Measurements from ENCODE around the gene MESP2. TPM values are rescaled to one million over a fixed set of nuclear protein-coding genes. Genes with fewer than 3 reads are reported as not detected.

Gene MESP2
- total RNA-seq, 1 experiment from 2014 or later: 0.26 TPM

GRCh38 chr15:89813381-89814111, 37.4 kb downstream of the MESP2 start:
- intact Hi-C loops (cut with micrococcal nuclease; ENCODE audit: unreplicated experiment): no loop called here
- Histone ChIP-seq H3K9me3 (ENCODE audit: low read depth, low read length, poor library complexity, severe bottlenecking) (no peaks in the 10 kb centered on the region), H3K36me3 (ENCODE audit: insufficient read depth, low read length, poor library complexity, severe bottlenecking) (no peaks in the 10 kb centered on the region), H3K27ac (ENCODE audit: low read depth, low read length, poor library complexity, severe bottlenecking) (no peak overlapping the region), H3K4me3 (ENCODE audit: low read depth, low read length, poor library complexity, severe bottlenecking) (no peak overlapping the region), H3K4me1 (ENCODE audit: insufficient read depth, low read length, poor library complexity, severe bottlenecking) (no peaks in the 10 kb centered on the region), H3K27me3 (replicated peaks; ENCODE audit: insufficient read depth, low read depth, low read length, poor library complexity) (peaks cover 16% of the 10 kb centered on the region)
- BruUV-seq (replicated peaks): no TSS peak
- POLR2A ChIA-PET (ENCODE audit: low non-redundant PET): no interaction called here
- CTCF ChIA-PET: no interaction called here
- no peak for DNase-seq (ENCODE audit: low spot score)
- TF ChIP-seq CTCF (conservative IDR thresholded peaks at IDR 0.05; ENCODE audit: low read depth, low read length) (no peak), EZH2 (IDR thresholded peaks at IDR 0.05; ENCODE audit: borderline replicate concordance, low read depth, low read length, poor library complexity, severe bottlenecking) (no peak)

- TF ChIP-seq CTCF (conservative IDR thresholded peaks at IDR 0.05; ENCODE audit: low read depth, low read length) (no peak), EZH2 (IDR thresholded peaks at IDR 0.05; ENCODE audit: borderline replicate concordance, low read depth, low read length, poor library complexity, severe bottlenecking) (no peak)
- POLR2A ChIA-PET (ENCODE audit: low non-redundant PET): no interaction called here
- BruUV-seq (replicated peaks): no TSS peak
- H3K36me3 ChIP-seq (ENCODE audit: insufficient read depth, low read length, poor library complexity, severe bottlenecking): no peaks in the 10 kb centered on the region
- peaks cover 16% of the 10 kb centered on the region for H3K27me3 ChIP-seq (replicated peaks; ENCODE audit: insufficient read depth, low read depth, low read length, poor library complexity)
- H3K4me3 ChIP-seq (ENCODE audit: low read depth, low read length, poor library complexity, severe bottlenecking): no peak overlapping the region
- no peak for DNase-seq (ENCODE audit: low spot score)
- intact Hi-C loops (cut with micrococcal nuclease; ENCODE audit: unreplicated experiment): no loop called here
- H3K9me3 ChIP-seq (ENCODE audit: low read depth, low read length, poor library complexity, severe bottlenecking): no peaks in the 10 kb centered on the region
- no peak overlapping the region for H3K27ac ChIP-seq (ENCODE audit: low read depth, low read length, poor library complexity, severe bottlenecking)
- CTCF ChIA-PET: no interaction called here
- H3K4me1 ChIP-seq (ENCODE audit: insufficient read depth, low read length, poor library complexity, severe bottlenecking): no peaks in the 10 kb centered on the region
These were observed 38.1 kb downstream of the MESP2 start for GRCh38 chr15:89814112-89814742.

- Histone ChIP-seq H3K9me3 (ENCODE audit: low read depth, low read length, poor library complexity, severe bottlenecking) (no peaks in the 10 kb centered on the region), H3K4me1 (ENCODE audit: insufficient read depth, low read length, poor library complexity, severe bottlenecking) (no peaks in the 10 kb centered on the region), H3K4me3 (ENCODE audit: low read depth, low read length, poor library complexity, severe bottlenecking) (no peak overlapping the region), H3K27me3 (replicated peaks; ENCODE audit: insufficient read depth, low read depth, low read length, poor library complexity) (peaks cover 16% of the 10 kb centered on the region), H3K27ac (ENCODE audit: low read depth, low read length, poor library complexity, severe bottlenecking) (no peak overlapping the region), H3K36me3 (ENCODE audit: insufficient read depth, low read length, poor library complexity, severe bottlenecking) (no peaks in the 10 kb centered on the region)
- intact Hi-C loops (cut with micrococcal nuclease; ENCODE audit: unreplicated experiment): no loop called here
- CTCF ChIA-PET: no interaction called here
- no peak for DNase-seq (ENCODE audit: low spot score)
- no peak for TF ChIP-seq CTCF (conservative IDR thresholded peaks at IDR 0.05; ENCODE audit: low read depth, low read length)
- no peak for TF ChIP-seq EZH2 (IDR thresholded peaks at IDR 0.05; ENCODE audit: borderline replicate concordance, low read depth, low read length, poor library complexity, severe bottlenecking)
- POLR2A ChIA-PET (ENCODE audit: low non-redundant PET): no interaction called here
- BruUV-seq (replicated peaks): no TSS peak
These were observed 39.6 kb downstream of the MESP2 start for GRCh38 chr15:89815769-89816168.

Data from A673 (cell line).